Natural killer cell treated with Interleukin-12 subunit alpha and Interleukin-12 subunit beta and Interleukin-15 and Interleukin-18, amount 100 ng/mL, for 72 hours (primary cell): ENCODE data around the gene TNFSF8. TPM values are rescaled to one million over a fixed set of nuclear protein-coding genes. Genes with fewer than 3 reads are reported as not detected.
A peak's percentile ranks its signal among the peaks of the same experiment; 100 is the strongest.

Experiments
- ATAC-seq, 2 donors: fragments of 150-1000 bp; cut with Tn5 transposase in 1 of 2; sonication (Bioruptor Pico), chemical (Tn5 transposase) in 1 of 2; 2 replicates each; pipeline ENCODE4 v1.10.0; 2021
- DNase-seq: peaks from one replicate; pipeline ENCODE4 v3.0.0; 2022; ENCODE audit warnings: low spot score
- H3K27ac Mint-ChIP-seq, 2 donors: 1 replicate in 1 of 2; 2 replicates in 1 of 2; pipeline ENCODE4 v1.8.0; 2022; ENCODE audit warnings: mixed read lengths in 2 of 2, mild to moderate bottlenecking in 1 of 2, moderate library complexity in 1 of 2
- H3K27me3 Mint-ChIP-seq, 2 donors: 1 replicate in 1 of 2; 2 replicates in 1 of 2; pipeline ENCODE4 v1.8.0; 2022; ENCODE audit warnings: mixed read lengths in 2 of 2
- H3K36me3 Mint-ChIP-seq: one replicate; pipeline ENCODE4 v1.8.0; 2022; ENCODE audit warnings: mixed read lengths
- H3K4me1 Mint-ChIP-seq, 2 donors: 1 replicate in 1 of 2; 2 replicates in 1 of 2; pipeline ENCODE4 v1.8.0; 2022; ENCODE audit warnings: low read depth in 2 of 2, mixed read lengths in 2 of 2, mild to moderate bottlenecking in 1 of 2
- H3K4me3 Mint-ChIP-seq: one replicate; pipeline ENCODE4 v1.8.0; 2022; ENCODE audit warnings: mixed read lengths
- H3K9me3 Mint-ChIP-seq: 2 replicates; pipeline ENCODE4 v1.8.0; 2022; ENCODE audit warnings: mixed read lengths
- total RNA-seq, 2 donors: library from RNA; stranded (reverse); gene quantifications; one replicate each; pipeline ENCODE4 v1.2.3, GENCODE V29; 2022

TNFSF8 gene
- 1 to 10 TPM; 1.3 to 1.9 TPM for total RNA-seq

- peak within 1 kb of the TSS; percentile 74 for H3K4me3 Mint-ChIP-seq
- H3K27ac Mint-ChIP-seq: peak within 1 kb of the TSS; percentile 45 to 78
- no peaks in the 10 kb centered on the region for H3K9me3 Mint-ChIP-seq
- no peak for DNase-seq
- H3K27me3 Mint-ChIP-seq: peaks cover 5 to 7% of the 10 kb centered on the region in 2 donors
- ATAC-seq: peak; percentile 67 to 78
- H3K4me1 Mint-ChIP-seq: peaks cover 31 to 52% of the 10 kb centered on the region in 2 donors
- peaks cover 8% of the 10 kb centered on the region for H3K36me3 Mint-ChIP-seq
Measured at GRCh38 chr9:114930056-114930812, at the start of gene TNFSF8. TNFSF8 (minus strand) TSS chr9:114930591; CDS start chr9:114930303, 288 bp downstream.

- ATAC-seq (no peak), DNase-seq (no peak)
- Mint-ChIP-seq H3K27me3 (peaks cover 0 to 12% of the 10 kb centered on the region in 2 donors), H3K27ac (no peak overlapping the region), H3K9me3 (no peaks in the 10 kb centered on the region), H3K36me3 (no peaks in the 10 kb centered on the region), H3K4me3 (no peak overlapping the region), H3K4me1 (peaks cover 7 to 11% of the 10 kb centered on the region in 2 donors)
Measured at GRCh38 chr9:114973216-114973615, 42.8 kb upstream of the TNFSF8 start.

GRCh38 chr9:114972510-114973136 lies 42.2 kb upstream of the TNFSF8 start:
- no peak overlapping the region for H3K4me3 Mint-ChIP-seq
- DNase-seq (no peak), ATAC-seq (no peak)
- no peak overlapping the region for H3K27ac Mint-ChIP-seq
- no peaks in the 10 kb centered on the region for H3K9me3 Mint-ChIP-seq
- H3K4me1 Mint-ChIP-seq: peaks cover 8 to 11% of the 10 kb centered on the region in 2 donors
- H3K36me3 Mint-ChIP-seq: no peaks in the 10 kb centered on the region
- H3K27me3 Mint-ChIP-seq: peaks cover 0 to 12% of the 10 kb centered on the region in 2 donors

DNA sequence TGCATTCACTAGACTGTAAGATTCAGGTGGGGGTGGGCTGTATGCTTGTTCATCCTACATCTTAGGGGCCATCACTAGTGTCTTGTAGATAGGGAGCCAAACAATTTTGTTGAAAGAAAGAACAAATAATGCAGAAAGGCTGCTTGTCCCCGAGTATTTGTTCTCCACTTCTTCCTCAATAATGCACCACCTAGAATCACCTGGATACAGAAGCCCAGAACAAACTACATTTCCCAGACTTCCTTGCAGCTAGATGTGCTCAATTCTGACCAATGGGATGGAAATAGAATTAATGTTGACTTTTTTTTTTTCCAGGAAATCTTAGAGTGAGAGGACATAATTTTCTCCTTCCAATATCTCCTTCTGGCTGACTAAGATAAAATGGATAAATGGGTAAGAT lies 38.9 kb upstream of the TNFSF8 start:
- no peak for DNase-seq
- H3K27ac Mint-ChIP-seq: no peak overlapping the region
- H3K4me1 Mint-ChIP-seq: peaks cover 8 to 11% of the 10 kb centered on the region in 2 donors
- H3K4me3 Mint-ChIP-seq: no peak overlapping the region
- no peaks in the 10 kb centered on the region for H3K9me3 Mint-ChIP-seq
- no peaks in the 10 kb centered on the region for H3K36me3 Mint-ChIP-seq
- no peak for ATAC-seq
- H3K27me3 Mint-ChIP-seq: peaks cover 0 to 13% of the 10 kb centered on the region in 2 donors

DNA sequence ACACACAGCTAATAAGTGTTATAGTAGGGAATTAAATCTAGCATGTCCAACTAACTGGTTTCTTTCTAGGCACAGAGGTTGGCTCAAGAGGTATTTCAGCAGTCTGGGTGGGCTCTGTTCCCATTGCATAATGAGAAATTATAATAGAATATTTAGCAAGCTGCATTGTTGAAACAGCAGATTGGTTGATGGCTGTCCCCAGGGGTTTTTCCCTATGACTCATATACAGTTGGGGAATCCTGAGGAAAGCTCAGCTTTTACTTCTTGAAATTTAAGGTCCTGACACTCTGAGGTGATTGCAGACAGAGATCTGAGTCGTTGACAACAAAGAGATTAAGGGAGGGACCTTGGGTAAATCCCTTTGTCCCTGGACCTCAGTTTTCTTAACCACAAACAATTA lies 38.3 kb upstream of the TNFSF8 start:
- ATAC-seq (peak; percentile 48 to 88), DNase-seq (no peak)
- Mint-ChIP-seq H3K4me1 (peaks cover 8 to 11% of the 10 kb centered on the region in 2 donors), H3K9me3 (no peaks in the 10 kb centered on the region), H3K36me3 (peaks cover 4% of the 10 kb centered on the region), H3K27me3 (peaks cover 0 to 10% of the 10 kb centered on the region in 2 donors), H3K27ac (no peak overlapping the region), H3K4me3 (no peak overlapping the region)

DNA sequence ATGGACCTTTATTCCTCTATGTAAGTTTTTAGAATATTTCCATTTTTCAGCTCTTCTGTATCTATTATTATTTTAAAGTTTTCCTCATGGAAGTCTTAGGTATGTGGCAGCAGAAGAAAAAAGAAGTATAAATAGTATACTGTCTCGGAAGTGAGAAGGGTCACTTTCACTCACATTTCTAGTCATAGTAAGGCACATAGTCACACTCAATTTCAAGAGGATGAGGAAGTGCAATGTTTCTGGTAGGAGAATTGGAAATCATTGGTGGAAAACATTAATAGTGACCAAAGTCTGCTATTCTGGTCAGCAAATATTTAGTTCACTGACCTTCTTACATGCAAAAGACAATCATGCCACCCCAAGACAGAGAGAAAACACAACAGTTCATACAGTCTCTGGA lies 35.2 kb upstream of the TNFSF8 start:
- Mint-ChIP-seq H3K27ac (no peak overlapping the region), H3K4me3 (no peak overlapping the region), H3K4me1 (peaks cover 8 to 11% of the 10 kb centered on the region in 2 donors), H3K27me3 (peaks cover 0 to 12% of the 10 kb centered on the region in 2 donors), H3K9me3 (peaks cover 13% of the 10 kb centered on the region), H3K36me3 (peaks cover 31% of the 10 kb centered on the region)
- ATAC-seq (no peak), DNase-seq (no peak)

- ATAC-seq (no peak), DNase-seq (no peak)
- H3K36me3 Mint-ChIP-seq: peaks cover 49% of the 10 kb centered on the region
- no peak overlapping the region for H3K4me3 Mint-ChIP-seq
- H3K4me1 Mint-ChIP-seq: peaks cover 19 to 23% of the 10 kb centered on the region in 2 donors
- no peak overlapping the region for H3K27ac Mint-ChIP-seq
- peaks cover 20% of the 10 kb centered on the region for H3K9me3 Mint-ChIP-seq
- peaks cover 0 to 18% of the 10 kb centered on the region in 2 donors for H3K27me3 Mint-ChIP-seq
Measured at GRCh38 chr9:114962809-114963208, 32.4 kb upstream of the TNFSF8 start.

GRCh38 chr9:114960276-114960675 lies 29.9 kb upstream of the TNFSF8 start:
- Mint-ChIP-seq H3K27ac (no peak overlapping the region), H3K36me3 (peaks cover 54% of the 10 kb centered on the region), H3K9me3 (peaks cover 20% of the 10 kb centered on the region), H3K27me3 (peaks cover 9 to 25% of the 10 kb centered on the region in 2 donors), H3K4me3 (no peak overlapping the region), H3K4me1 (peaks cover 30 to 44% of the 10 kb centered on the region in 2 donors)
- ATAC-seq (no peak), DNase-seq (no peak)

DNA sequence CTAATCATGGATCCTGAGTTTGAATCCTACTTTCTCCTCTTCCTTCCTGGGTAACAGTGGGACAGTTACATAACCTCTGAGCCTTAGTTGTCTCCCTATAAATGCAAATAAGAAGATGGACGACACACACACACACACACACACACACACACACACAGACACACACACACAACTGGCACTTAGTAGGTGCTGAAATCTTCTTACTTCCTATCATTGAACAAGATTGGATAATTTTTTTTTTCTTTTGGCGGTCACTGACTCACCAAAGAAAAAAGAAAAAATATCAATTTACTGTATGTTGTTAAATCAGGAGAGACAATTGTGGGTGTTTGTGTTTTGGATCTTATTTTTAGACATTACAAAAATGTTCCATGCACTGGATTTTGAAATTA lies 28.4 kb upstream of the TNFSF8 start:
- no peak for ATAC-seq
- no peak for DNase-seq
- H3K4me1 Mint-ChIP-seq: peaks cover 34 to 52% of the 10 kb centered on the region in 2 donors
- peaks cover 52% of the 10 kb centered on the region for H3K36me3 Mint-ChIP-seq
- H3K9me3 Mint-ChIP-seq: peaks cover 20% of the 10 kb centered on the region
- peaks cover 12 to 26% of the 10 kb centered on the region in 2 donors for H3K27me3 Mint-ChIP-seq
- H3K27ac Mint-ChIP-seq: peak overlapping the region; percentile 80 to 85
- H3K4me3 Mint-ChIP-seq: peak overlapping the region; percentile 72

GRCh38 chr9:114958021-114958843 lies 27.8 kb upstream of the TNFSF8 start:
- DNase-seq (peak; percentile 65), ATAC-seq (peak; percentile 92 to 93)
- peaks cover 39 to 57% of the 10 kb centered on the region in 2 donors for H3K4me1 Mint-ChIP-seq
- H3K9me3 Mint-ChIP-seq: peaks cover 20% of the 10 kb centered on the region
- peak overlapping the region; percentile 72 for H3K4me3 Mint-ChIP-seq
- H3K36me3 Mint-ChIP-seq: peaks cover 49% of the 10 kb centered on the region
- H3K27ac Mint-ChIP-seq: peak overlapping the region; percentile 80 to 85
- peaks cover 12 to 30% of the 10 kb centered on the region in 2 donors for H3K27me3 Mint-ChIP-seq

GRCh38 chr9:114957558-114957957 lies 27.2 kb upstream of the TNFSF8 start:
- peaks cover 17% of the 10 kb centered on the region for H3K9me3 Mint-ChIP-seq
- peak overlapping the region; percentile 80 to 85 for H3K27ac Mint-ChIP-seq
- DNase-seq: no peak
- peak; percentile 3 to 43 for ATAC-seq
- H3K4me3 Mint-ChIP-seq: peak overlapping the region; percentile 72
- H3K27me3 Mint-ChIP-seq: peaks cover 12 to 30% of the 10 kb centered on the region in 2 donors
- peaks cover 39 to 57% of the 10 kb centered on the region in 2 donors for H3K4me1 Mint-ChIP-seq
- peaks cover 43% of the 10 kb centered on the region for H3K36me3 Mint-ChIP-seq

DNA sequence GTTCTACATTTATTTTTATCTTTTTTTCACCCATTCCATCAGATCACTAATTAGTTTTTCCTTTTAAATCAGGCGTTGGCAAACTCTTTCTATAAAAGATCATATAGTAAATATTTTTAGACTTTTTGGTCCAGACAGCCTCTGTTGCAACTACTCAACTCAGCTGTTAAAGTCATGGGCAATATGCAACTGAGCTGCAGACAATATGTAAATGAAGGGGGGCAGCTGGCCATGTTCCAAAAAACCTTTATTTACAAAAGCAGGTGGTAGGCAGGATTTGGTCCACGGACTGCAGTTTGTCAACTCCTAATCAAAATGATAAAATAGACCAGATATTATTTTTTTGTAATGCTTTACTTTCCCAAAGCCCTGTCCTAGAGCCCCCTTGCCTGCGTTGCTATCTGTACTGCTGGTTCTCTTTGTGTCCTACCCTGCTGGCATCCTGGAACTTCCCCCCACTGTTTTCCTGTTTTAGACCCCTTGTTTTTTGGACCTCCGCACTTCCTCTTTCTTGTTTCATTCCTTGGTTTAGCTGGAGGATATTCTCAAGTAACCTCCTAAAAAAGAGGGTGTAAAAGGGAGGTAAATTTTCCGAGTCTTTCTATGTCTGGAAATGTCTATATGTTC lies 24.7 kb upstream of the TNFSF8 start:
- Mint-ChIP-seq H3K4me1 (peaks cover 39 to 57% of the 10 kb centered on the region in 2 donors), H3K9me3 (peaks cover 7% of the 10 kb centered on the region), H3K27me3 (peaks cover 12 to 34% of the 10 kb centered on the region in 2 donors), H3K4me3 (no peak overlapping the region), H3K27ac (no peak overlapping the region), H3K36me3 (peaks cover 21% of the 10 kb centered on the region)
- ATAC-seq (no peak), DNase-seq (no peak)

GRCh38 chr9:114953959-114954358 lies 23.6 kb upstream of the TNFSF8 start:
- Mint-ChIP-seq H3K27me3 (peaks cover 12 to 25% of the 10 kb centered on the region in 2 donors), H3K36me3 (peaks cover 10% of the 10 kb centered on the region), H3K4me3 (peak overlapping the region; percentile 8), H3K27ac (no peak overlapping the region), H3K4me1 (peaks cover 30 to 46% of the 10 kb centered on the region in 2 donors), H3K9me3 (no peaks in the 10 kb centered on the region)
- ATAC-seq: peak; percentile 41 to 52
- no peak for DNase-seq
